GM19023 (cell line): ENCODE measurements around the gene FBXO44.

Experiments used
- ATAC-seq: cut with Tn5 transposase; IDR thresholded peaks from one replicate; pipeline ENCODE4 v1.9.1; 2021; ENCODE audit warnings: mild to moderate bottlenecking, moderate library complexity; ENCODE audit not compliant: unreplicated experiment

The FBXO44 gene

DNA sequence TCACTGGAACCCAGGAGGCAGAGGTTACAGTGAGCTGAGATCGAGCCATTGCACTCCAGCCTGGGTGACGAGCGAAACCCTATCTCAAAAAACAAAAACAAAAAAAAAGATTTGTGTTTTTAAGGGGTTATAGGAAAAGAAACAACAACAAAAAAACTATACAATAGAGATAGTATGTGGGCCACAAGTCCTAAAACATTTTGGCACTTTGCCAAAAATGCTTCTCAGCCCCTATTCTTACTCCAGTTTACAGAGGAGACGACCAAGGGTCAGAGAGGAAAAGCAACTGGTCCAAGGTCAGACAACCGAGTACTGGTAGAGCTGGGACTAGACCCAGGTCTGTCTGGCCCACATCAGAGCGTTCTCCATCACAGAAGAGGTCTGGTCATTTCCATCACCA, 3.0 kb downstream of the FBXO44 start:
- no peak for ATAC-seq

DNA sequence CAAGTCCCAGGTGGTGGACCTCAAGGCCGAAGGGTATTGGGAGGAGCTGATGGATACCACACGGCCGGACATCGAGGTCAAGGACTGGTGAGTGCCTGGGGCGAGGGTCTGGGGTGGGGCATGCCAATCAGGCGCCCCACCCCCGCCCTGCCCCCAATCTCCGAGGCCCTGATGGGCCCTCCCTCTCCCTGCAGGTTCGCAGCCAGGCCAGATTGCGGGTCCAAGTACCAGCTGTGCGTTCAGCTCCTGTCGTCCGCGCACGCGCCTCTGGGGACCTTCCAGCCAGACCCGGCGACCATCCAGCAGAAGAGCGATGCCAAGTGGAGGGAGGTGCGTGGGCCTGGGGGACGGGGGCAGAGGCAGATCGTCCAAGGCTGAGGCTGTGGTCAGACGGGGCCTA, 3.9 kb downstream of the FBXO44 start:
- no peak for ATAC-seq

DNA sequence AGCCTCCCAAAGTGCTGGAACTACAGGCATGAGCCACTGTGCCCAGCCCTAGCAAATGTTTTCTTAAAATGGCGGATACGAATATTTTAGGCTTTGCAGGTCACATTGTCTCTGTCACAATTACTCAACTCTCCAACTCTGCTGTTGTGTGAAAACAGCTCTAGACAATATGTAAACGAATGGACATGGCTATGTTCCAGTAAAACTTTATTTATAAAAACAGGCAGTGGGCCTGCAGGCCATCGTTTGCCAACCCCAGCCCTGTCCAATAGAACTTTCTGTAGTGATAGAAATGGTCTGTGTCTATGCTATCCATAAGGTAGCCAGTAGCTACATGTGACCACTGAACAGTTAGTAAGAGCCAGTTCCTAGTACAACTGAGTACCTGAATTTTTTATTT, 5.1 kb downstream of the FBXO44 start:
- no peak for ATAC-seq

DNA sequence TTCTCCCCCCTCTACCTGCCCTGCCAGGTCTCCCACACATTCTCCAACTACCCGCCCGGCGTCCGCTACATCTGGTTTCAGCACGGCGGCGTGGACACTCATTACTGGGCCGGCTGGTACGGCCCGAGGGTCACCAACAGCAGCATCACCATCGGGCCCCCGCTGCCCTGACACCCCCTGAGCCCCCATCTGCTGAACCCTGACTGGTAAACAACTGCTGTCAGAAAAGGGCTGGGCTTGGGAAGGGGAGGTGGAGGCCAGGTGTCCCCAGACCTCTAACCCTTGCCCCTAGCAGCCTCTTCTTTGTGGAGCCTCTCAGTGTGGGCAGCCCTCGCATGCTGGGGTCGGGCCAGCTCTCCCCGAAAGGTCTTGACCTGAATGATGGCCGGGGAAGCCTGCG, 6.4 kb downstream of the FBXO44 start:
- ATAC-seq, result no peak

DNA sequence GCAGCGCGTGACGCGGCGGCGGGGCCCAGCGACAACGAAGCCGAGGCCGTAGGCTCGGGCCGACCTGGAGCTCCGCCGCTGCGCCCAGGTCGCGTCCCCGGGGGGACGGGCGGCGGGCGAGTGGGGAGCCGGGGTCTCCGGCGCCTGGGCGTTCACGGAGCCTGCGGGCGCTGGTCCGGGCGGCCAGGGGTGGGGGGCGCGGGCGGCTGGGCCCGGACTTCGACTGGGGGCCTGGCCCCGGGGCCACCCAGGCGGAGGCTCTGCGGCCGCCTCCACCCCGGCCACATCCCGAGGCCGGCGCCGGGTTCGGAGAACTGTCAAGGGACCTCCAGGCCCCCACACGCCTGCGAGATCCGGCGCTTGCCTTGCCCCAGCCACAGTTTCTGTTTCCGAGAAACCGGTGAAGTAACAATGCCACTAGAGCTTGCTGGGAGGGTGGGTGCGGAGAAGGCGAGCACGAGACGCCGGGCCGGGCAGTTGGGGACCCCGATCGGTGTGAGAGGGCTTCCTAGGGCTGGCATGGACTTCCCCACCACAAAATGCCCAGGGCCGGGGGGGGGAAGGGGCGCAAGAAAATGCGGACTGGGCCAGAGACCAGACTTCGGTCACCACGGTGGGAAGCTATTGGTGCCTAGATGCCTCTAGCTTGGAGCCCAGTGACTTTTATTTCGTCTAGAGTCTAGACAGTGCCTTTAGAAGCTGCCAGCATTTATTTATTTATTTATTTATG, 9.8 kb downstream of the FBXO44 start:
- ATAC-seq, result peak; percentile 38

DNA sequence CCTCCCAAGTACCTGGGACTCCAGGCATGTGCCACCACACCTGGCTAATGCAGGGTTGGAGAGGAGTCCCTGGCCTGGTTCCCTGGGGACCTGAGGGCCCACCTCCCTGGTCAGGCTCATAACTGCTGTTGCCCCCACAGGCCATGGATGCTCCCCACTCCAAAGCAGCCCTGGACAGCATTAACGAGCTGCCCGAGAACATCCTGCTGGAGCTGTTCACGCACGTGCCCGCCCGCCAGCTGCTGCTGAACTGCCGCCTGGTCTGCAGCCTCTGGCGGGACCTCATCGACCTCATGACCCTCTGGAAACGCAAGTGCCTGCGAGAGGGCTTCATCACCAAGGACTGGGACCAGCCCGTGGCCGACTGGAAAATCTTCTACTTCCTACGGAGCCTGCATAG, 13.8 kb downstream of the FBXO44 start:
- no peak for ATAC-seq

DNA sequence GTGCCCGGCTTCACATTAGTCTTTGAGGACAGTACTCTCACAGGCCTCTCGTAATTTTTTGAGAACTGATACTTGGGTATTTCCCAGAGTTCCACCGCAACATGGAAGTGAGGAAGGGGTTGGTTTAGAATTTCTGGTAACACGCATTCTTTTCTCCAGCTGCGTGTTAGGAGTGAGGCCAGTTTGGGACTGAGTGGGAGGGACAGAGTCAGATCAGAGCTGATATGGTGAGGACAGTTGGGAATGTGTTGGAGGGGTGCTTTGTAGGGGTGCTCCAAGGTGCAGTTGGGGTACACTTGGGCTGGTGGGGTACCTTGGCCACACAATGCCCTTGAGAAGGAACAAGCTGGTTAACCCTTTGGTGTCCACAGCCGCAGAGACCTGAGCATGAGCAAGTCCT, 16.1 kb downstream of the FBXO44 start:
- no peak for ATAC-seq

DNA sequence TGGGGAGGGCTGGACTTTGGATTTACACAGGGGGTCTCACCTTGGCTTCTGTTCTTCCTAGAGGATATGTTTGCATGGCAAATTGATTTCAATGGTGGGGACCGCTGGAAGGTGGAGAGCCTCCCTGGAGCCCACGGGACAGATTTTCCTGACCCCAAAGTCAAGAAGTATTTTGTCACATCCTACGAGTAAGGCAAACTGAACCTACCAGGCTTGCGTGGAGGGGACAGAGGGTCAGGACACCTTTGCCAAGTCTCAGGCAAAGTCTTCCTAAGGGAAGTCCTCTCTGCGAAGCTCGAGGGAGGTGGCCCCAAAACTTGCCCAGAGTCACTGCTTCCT, 16.5 kb downstream of the FBXO44 start:
- no peak for ATAC-seq

DNA sequence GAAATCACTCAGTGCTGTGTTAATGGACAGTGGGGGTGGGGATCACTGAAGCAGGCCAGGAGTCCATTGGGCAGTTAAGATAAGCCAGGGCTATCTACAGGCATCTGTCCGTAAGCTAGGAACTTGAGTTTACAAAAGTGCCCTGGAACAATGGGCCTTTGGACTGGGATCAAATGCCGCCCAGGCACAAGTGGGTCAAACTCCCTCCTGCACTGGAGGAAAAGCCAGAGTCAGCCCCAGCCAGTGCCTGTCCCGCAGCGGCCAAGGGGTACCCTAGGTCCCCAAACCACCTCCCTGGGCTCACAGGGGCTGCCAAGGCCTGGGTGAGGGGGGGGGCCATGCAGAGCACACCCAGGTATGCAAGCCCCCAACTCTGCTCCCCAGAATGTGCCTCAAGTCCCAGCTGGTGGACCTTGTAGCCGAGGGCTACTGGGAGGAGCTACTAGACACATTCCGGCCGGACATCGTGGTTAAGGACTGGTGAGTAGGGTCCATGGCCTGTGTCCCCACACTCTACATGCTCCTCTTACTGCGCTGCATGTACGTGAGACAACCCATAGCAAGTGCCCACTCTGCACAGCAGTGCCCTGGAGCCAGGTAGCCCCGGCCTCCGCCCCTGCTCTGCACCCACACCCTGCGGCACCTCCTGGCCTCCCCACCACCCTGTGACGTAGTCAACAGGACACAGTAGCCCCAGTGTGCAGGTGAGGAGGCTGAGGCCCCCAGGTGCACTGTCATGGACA, 17.0 kb downstream of the FBXO44 start:
- no peak for ATAC-seq

DNA sequence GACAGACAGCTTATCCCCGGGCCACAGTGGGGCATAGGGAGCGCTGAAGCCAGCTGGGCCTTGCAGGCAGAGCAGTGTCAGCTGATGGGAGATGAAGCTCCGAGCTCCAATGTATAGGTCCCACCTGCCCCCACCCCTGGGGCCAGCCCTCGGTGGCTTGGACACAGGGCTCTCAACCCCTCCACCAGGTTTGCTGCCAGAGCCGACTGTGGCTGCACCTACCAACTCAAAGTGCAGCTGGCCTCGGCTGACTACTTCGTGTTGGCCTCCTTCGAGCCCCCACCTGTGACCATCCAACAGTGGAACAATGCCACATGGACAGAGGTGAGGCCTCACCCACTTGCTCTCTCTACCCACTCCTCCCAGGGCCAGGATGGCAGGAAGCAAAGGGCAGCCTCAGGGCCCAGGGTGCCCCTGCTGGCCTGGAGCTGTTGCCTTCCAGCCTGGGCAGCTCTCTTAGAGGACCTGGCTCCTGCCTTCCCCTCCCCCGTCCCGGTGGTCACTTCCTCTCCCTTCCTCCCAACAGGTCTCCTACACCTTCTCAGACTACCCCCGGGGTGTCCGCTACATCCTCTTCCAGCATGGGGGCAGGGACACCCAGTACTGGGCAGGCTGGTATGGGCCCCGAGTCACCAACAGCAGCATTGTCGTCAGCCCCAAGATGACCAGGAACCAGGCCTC, 18.6 kb downstream of the FBXO44 start:
- ATAC-seq, result no peak

DNA sequence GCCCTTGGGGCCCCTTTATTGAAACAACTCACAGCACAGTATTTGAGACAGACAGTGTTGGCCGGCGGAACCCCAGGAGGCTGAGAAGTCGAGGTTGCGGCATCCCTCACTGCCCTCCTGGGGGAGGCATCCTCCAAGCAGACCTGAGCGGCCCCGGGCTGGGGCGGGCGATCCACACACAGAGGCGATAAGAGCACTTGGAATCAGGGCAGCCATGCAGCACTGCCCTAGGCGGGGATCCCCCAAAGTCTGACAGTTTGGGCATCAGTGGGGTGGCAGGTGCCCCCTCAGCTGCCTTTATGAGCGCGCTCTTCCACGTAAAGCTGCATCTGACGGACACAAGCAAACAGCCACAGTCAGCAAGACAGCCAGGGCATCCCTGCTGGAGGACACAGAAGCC, 19.8 kb downstream of the FBXO44 start:
- no peak for ATAC-seq

DNA sequence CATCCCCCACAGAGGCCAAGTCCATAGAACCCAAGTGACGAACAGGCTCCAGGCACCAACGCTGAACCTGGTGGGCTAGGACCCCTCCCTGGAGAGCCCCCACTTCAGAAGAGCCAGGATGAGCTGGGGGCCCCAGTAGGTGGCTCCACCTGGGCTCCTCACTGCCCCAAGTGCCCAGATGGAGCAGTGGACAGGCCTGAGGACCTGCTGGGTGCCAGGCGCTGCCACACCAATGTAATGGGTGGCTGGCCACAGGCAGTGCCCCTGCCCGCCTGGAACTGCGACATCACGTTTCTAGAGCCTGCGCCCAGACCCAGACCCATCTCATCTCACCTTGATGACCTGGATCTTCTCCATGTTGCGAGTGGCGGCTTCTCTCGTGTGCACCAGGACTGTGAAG, 20.6 kb downstream of the FBXO44 start:
- ATAC-seq, result no peak

DNA sequence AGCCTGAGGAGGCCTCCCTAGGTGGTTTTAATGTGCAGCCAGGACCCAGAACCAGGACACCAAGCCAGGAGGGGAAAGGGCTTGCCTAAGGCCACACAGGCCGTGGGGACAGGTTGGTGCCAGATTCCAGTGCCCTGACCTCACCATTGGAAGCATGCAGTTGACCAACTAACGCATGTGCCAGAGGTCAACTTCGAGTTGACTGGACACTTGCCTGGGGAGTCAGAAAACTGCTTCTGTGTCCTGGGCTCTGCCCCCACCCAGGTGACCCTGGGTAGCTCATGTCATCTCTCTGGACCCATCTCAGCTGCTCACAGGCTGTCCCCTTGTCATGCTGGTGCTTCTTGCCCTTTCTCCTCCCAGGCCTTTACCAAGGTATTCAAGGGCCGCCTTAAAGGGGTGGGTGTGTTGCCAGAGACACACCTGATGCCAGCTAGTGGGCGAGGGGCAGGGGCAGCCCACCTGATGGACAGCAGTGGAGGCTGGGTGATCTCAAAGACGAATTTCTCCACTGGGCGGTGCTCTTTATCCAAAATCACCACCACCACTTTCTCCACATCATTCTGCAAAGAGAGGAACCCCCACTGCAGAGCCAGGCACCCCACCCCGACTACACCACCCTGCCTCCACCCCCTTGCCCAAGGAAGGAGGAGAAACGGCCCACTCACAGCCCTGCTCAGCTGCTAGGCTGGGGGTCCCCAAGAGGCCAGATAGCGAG, 21.9 kb downstream of the FBXO44 start:
- ATAC-seq, result no peak

DNA sequence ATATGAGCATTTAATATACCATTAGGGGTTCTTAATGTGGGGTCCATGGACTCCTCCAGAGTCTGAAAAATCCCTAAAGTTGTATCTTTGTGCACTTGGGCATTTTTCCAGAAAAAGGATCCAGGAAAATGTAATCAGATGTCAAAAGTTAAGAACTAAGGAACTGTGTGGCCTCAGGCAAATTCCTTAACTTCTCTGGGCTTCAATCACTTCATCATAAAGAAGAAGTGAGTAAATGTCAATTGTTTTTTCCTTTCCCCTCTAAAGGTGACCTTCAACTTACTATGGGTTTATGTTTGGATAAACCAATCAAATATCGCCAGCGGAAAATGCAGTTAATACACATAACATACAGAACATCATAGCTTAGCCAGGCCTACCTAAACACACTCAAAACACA, 23.8 kb downstream of the FBXO44 start:
- no peak for ATAC-seq

DNA sequence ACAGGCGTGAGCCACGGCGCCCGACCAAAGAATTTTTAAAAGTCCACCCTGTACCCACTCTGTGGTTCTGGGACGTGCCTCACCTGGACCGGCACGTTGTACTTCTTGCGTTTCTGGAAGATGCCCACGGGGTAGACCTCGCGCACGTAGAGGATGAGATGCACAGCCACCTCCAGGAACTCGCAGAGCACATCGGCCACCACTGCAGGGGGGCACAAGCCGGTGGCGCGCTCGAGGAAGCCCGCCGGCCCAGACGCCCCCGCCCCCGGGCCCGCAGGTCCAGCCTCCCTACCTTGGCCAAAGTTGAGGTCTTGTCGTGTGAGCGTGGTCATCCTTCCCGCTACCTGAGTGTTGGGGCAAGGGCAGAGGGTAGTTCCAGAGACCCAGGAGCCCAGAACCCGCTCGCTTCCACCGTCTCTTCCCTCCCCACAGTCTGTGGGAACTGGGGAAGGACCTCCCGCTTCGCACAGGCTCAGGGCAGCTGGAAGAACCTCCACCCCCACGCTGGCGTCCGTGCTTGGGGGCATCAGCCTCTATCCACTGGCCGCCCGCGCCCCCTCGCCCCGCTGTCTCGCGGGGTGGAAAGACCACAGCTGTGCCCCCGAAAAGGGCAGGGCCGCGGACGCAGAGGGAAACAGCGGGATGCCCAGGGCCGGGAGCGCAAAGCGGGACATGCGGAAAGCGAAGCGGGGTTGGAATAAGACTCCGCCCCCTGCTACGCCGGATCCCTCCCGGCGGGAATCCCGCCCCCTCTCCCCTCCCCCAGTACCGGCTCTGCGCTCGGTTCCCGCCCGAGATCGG, 25.8 kb downstream of the FBXO44 start:
- ATAC-seq, result peak; percentile 18

DNA sequence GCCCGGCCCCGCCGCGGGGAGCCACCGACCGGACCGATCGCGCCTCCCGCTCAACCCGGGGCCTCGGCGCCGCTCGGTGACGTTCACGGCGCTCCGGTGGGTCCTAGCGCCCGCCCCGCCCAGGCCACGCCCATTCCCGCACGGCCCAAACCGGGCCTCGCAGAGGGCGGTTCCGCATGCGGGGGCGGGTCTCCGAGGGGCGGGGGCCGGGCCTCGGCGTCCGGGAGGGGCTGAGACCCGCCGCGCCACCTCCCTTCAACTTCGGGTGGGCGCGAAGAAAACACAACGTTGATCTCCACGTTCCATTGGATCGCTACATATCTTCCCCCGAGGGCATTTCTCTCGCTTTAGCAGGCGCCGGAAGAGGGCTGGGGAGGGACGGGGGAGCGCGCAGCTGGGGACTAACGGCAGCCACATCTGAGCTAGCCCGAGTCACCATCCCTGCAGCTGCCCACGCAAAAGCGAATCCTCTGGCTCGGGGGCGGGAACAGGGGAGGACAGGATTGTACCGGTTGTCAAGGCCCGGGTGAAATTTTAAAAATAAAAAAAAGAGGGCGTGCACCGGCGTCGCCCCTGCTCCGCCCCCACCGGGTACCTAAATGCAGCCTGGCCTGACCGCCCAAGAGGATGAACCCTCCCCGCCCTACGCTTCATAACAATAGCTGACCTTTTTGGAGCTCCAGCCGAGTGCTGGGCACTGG, 26.5 kb downstream of the FBXO44 start, which contains the start of gene MAD2L2:
Gene MAD2L2 (minus strand): TSS at position 78 of the 701 bp plus-strand sequence. CDS start 547 bp downstream, outside the sequence.
- ATAC-seq, result peak; percentile 85

DNA sequence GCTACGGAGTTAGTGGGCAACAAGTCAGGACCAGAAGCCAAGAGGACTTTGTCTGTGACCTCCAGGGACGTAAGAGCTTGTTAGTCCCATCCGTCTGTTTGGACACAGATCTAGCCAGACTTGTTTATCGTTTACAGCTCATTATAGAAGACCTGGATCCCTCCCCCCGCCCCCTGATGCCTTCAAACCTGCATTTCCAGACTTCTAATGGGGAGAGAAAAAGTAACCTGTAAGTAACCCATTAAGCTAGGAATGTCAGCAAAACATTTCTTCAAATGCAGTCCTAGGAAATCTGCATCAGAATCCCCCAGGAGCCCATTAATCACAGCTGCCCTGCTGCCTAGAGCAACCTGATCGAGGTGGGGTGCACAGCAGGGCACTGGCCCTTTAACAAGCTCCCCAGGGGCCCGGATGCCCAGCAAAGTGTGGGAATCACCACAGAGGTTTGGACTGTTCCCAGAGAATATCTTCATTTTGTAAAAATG, 27.7 kb downstream of the FBXO44 start:
- ATAC-seq, result no peak

DNA sequence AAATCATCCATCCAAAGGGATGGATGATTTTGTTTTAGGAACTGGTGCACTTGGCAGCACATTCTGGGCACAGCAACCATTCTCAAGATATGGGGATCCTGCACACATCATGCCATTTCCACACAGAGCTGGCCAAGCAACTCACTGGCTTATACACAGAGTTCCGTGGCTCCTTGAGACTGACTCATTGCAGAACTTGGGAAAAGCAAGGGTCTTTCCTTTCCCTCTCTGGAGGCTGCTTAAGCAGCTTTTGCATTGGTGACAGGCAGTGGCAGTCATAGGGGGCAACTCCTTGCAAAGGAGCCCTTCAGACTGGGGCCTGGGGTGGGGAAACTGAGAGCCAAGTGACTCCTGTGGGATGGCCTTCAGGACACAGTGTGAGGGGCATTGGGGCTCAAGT, 28.1 kb downstream of the FBXO44 start:
- ATAC-seq, result no peak

DNA sequence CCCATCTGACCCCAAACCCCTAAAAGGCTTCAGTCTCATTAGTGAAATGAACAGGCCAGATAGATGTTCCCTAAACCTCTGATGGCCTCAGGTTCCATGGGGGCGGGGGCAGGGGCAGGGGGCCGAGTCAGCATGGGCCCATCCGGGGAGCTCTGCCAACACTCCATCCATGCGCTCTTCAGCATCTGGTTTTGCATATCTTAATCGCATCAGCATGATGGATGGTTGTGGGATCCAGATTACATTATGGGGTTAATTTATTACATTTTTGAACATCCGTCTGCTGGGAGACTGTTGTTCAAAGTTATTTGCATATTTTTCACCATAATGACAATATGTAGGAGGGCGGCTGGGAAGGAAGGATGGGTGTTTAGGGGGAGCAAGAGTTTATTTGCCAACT, 29.4 kb downstream of the FBXO44 start:
- no peak for ATAC-seq
